Measurements from ENCODE around the gene ASCL5. TPM values are rescaled to one million over a fixed set of nuclear protein-coding genes. Genes with fewer than 3 reads are reported as not detected.
"Not testable (repeated sequence)": the region's sequence is repeated elsewhere in the genome, so short reads cannot be mapped to it uniquely, and the experiment has no call there.

Gene ASCL5
- total RNA-seq = not detected in 2 replicates

DNA sequence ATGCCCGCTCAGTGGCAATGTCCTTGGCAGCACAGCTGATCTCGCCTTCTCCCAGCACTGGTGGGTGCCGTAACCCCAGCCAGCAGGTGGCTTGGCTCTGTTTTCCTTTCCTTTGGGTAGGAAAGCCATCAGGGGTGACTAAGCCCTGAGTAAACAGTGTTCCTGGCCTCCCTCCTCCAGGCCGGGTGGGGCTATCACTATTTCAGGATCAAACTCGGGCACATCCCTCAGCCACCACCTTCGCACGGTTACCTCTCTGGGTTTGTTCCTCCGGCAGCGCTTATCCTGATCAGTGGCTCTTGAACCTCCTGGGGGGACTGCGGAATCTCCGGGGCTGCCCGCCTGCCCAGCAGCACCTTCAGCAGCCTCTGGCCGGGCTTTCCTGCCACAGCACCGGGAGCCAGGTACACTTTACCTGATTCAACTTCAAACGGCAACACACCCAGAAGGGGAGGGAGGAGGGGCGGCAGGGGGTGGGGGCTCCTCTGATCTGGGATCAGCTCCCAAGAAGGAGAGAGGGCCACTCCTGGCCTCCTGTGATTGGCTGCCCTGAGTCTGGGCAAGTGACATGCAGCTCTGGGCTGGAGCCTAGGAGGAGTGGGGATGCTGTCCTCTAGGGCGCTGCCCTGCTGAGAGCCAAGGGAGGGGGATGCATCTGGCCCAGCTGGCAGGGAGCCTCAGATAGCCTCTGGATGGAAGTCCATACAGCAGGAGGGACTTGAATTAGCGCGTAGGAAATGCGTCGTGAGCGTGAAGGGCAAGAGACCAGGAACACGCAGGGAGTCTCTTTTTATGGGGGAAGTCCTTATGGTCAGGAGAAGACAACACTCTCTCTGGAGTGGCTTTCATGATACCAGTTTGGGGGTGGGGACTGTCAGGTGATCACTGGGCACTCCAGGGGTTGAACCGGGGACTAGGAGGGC, at the start of gene ASCL5:
TSS of gene ASCL5 (minus strand) at position 353 of the 923 bp plus-strand sequence. CDS start 11,812 bp downstream, outside the sequence.
- DNase-seq (ENCODE audit: low read depth) = no peak

DNA sequence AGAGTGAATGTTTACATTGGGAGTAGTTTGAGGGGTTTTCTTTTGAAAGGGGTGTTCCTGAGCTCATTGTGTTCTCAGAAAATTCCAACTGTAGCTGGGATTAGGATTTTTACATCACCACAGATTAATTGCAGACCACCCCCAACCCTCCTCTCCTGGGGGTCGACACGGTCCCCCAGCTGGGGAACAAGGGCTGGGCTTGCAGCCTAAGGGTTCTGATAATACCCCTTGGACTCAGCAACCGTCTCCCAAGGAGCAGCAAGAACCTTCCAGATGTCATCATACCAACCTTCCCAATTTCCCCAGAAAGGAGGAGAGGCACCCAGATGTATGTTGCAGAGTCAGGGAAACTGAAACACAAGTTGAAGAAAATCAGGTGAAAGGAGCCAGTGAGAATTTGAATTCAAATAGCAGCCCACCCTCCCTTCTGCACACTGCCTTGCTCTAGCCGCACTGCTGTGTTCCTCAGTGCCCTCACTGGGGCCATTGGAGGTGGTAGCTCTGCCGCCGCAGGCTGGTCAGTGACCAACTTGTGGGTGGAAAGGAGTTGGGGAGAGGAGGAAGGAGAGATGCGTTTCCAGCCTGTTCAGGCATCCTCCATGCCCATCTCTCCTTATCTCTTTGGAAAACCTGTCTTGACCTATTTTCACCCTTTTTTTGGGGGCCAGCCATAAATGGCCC, 49.0 kb upstream of the ASCL5 start:
- no peak for DNase-seq (ENCODE audit: low read depth)

DNA sequence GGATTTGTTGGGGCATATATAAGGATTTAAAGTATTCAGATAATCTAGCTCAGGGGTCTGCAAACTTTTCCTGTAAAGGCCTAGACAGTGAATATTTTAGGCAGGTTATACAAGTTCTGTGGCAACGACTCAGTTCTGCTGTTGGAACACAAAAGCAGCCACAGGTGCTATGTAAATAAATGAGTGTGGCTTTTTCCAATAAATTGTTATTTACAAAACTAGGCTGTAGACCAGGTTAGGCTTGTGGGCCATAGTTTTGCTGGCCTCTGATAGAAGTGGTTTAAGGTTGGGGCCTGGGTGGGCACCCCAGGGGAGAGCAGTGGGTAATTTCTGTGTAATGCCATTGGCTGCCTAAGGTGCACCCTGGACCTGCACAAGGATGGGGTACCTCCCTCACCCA, 46.8 kb upstream of the ASCL5 start:
- no peak for DNase-seq (ENCODE audit: low read depth)

- DNase-seq (ENCODE audit: low read depth) = peak; percentile 47
Measured at GRCh38 chr1:201172999-201173610, 46.1 kb upstream of the ASCL5 start.

- DNase-seq (ENCODE audit: low read depth) = peak; percentile 36
Measured at GRCh38 chr1:201172326-201172725, 45.3 kb upstream of the ASCL5 start.

DNA sequence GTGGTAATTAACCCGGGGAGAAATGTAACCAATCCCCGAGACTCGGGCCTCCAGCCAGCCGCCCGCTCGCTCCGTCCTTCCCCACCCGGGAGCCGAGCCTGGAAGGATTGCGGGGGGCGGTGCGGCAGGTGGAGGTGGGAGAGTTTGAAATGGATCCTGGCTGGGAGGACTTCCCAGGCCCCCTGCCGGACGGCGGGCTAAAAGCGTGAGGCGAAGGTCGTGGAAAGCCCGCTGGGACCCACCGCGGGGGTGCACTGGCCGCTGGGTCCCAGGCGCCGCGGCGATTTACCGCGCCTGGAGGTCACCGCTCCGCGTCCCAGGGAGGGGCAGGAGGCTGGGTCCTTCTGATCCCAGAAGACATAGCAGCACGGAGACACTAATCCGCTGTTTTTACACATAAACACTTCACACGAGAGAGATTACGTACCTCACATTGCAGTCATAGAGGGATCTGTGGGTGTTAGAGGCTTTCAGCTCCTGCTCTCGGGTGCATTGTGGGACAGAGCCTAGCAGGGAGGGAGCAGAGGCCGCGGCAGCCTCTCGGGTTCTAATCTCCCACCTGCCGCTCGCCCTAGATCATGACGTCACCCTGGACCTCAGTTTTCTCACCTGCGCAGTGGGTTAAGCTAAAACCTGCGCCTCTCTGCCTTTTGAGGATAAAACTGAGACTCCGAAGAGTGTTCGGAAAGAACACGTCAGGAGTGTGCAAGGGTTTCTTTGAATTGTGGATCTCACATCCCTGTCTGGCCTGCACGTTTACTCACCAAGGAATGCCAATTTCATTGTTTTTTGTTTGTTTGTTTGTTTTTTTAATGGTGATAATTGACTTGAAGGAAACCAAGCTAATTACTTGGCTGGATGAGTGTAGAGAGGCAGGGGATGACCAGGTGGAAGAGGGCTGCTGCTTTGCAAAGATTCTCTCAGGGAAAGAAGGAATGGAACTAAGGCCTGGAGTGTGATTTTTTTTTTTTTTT, 44.4 kb upstream of the ASCL5 start:
- peak; percentile 57 for DNase-seq (ENCODE audit: low read depth)

GRCh38 chr1:201170533-201171062, 43.6 kb upstream of the ASCL5 start:
- DNase-seq (ENCODE audit: low read depth) = peak; percentile 93

DNA sequence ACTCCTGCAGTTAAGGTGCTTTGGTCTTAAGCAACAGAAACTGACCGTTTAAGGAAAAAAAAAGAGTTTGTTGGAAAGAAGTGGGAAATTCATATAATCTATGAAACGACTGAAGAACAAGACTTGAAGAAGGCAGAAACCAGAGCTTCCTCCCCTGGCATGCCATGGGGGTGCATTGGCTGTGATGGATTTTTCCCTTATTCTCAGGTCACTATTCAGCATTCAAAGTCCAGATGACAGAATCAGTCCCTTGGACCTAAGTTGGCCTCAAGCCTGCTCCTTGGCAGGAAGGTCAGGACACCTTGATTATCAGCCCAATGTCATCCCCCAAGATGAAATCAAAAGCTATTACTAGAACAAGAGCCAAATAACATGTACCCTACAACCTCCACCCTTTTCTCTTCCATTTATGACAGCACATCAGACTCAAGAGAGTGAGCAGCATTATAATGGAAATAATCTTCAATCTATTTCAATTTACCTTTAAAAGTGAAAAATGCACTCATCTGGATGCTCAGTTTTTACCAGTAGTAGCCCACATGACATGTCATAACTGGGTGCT, 43.1 kb upstream of the ASCL5 start:
- no peak for DNase-seq (ENCODE audit: low read depth)

- DNase-seq (ENCODE audit: low read depth) = no peak
Measured at GRCh38 chr1:201169203-201169602, 42.2 kb upstream of the ASCL5 start.

DNA sequence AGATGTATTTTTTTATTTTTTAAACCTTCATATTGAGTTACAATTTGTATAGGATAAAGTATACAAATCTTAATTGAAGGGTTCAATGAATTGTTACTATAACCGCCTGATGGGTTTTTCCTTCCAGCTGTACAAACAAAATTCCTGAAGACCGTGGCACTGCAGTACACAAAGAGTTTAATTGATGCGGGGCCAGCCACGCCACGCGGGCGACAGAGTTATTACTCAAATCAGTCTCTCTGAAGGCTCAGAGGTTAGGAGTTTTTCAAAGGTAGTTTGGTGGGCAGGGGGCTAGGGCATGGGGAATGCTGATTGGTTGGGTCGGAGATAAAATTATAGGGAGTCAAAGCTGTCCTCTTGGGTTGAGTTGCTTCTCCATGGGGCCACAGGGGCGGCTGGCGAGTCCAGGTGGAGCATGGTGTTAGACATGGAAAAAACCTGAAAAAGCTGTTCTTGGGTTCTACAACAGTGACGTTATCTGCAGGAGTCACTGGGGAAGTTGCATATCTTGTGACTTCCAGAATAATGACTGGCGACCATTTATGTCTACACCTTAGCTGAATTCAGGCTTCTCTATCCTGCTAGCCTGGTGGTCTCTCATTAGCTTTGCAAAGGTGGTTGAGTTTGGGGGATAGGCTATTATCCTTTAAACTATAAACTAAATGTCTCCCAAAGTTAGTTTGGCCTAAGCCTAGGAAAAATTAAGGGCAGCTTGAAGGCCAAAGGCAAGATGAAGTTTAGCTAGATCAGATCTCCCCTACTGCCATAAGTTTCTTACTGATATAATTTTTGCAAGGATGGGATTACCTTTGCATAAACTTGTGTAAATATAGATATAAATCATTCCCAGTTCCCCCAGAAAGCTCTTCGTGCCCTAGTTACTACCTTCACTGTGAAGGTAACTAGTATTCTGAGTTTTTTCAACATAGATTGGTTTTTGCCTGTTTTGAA, 40.3 kb upstream of the ASCL5 start:
- DNase-seq (ENCODE audit: low read depth) = no peak

GRCh38 chr1:201164645-201165044, 37.7 kb upstream of the ASCL5 start:
- DNase-seq (ENCODE audit: low read depth) = peak; percentile 91

DNA sequence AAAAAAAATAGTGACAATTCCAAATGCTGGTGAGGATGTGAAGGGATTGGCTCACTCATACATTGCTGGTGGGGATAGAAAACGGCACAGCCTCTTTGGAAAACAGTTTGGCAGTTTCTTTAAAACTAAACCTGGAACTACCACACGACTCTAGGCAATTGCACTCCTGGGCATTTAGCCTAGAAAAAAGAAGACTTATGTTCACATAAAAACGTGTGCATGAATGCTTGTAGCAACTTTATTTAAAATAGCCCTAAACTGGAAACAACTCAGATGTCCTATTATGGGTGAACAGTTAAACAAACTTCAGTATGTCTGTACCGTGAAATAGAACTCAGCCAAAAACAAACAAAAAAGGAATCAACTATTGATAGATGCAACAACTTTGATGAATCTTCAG, 36.7 kb upstream of the ASCL5 start:
- no peak for DNase-seq (ENCODE audit: low read depth)

DNA sequence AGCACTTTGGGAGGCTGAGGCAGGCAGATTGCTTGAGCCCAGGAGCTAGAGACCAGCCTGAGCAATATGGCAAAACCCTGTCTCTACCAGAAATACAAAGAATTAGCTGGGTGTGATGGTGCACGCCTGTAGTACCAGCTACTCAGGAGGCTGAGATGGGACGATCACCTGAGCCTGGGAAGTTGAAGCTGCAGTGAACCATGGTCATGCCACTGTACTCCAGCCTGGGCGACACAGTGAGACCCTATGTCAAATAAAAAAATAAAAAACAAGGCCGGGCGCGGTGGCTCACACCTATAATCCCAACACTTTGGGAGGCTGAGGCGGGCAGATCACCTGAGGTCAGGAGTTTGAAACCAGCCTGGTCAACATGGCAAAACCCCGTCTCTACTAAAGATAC, 36.1 kb upstream of the ASCL5 start:
- not testable (repeated sequence) for DNase-seq (ENCODE audit: low read depth)

GRCh38 chr1:201157949-201158348, 31.0 kb upstream of the ASCL5 start:
- no peak for DNase-seq (ENCODE audit: low read depth)

DNA sequence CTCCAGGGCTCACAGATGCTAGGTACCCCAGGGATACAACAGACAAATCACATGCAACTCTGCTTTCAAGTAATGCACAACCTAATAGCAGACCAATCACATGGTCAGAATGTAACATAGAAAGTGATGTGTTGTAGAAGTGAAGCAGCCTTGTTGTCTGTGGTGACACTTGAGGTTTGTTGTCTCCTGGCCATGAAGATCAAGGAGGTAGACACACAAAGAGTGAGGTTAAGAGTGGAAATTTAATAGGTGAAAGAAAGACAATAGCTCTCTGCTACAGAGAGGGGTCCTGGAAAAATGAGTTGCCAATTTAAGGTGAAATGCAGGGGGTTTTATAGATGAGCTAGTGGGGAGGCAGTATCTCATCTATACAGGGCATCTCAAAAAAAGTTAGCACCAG, 29.8 kb upstream of the ASCL5 start:
- DNase-seq (ENCODE audit: low read depth) = no peak

GRCh38 chr1:201156346-201156745, 29.4 kb upstream of the ASCL5 start:
- no peak for DNase-seq (ENCODE audit: low read depth)

DNA sequence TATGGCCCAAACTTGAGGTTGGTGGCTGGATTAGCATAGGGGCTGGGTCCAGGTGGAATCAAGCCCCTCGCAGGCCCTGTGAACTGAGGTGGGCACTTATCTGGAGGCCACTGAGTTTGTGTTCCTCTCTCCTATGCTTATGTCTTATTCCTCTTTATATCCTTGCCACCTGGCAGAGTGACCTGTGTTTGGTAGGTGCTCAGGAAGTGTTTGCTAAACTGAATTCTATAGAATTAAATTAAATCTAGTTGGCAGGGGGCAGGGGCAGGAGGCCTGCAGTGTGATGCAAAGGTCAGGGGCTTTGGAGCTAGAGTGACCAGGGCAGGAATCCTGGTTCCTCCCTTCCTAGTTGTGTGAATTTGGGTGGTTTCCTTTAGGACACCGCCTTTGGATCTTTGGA, 28.4 kb upstream of the ASCL5 start:
- no peak for DNase-seq (ENCODE audit: low read depth)

DNA sequence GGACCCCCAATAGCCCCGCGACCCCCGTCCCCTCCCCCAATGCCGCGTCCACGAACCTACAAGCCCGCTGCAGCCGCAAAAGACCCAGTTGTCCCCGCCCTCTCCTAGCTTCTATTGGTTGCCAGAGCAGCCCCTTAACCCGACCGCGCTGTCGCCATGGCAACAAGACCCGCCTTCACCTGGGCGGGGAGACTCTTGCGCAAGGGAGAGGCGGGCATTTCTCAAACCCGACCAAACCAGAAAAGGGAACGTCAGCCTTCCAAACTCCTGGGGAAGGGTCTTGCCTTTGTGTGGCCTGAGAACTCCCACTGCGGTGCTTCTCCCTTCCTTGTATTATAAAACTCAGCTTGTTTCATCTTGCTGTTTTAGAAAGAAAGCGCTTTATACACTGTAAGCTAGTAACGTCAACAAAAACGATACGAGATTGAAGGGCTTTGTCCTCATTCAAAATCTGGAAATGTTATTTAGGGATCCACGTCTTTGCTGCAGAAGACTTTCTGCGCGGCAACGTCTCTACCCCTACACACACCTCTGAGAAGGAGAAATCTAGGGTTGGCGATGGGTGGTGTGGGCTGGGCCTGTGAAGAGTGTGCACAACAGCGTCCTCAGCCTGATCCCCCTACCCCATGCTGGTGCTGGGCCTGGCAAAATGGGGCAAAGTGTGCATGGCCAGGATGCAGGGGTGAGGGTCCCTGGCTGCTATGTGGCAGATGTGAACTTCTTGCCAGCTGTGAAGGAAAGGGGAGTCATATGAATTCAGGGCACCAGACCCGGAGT, 27.6 kb upstream of the ASCL5 start, which contains the start of gene TMEM9:
TSS of gene TMEM9 (minus strand) at position 86 of the 777 bp plus-strand sequence. CDS start 551 bp downstream, outside the sequence.
- DNase-seq (ENCODE audit: low read depth) = peak; percentile 83

Data from renal cortical epithelial cell (primary cell).